Measurements from ENCODE around the gene GCNA.
A peak's percentile ranks its signal among the peaks of the same experiment; 100 is the strongest.

GCNA gene, protein sequence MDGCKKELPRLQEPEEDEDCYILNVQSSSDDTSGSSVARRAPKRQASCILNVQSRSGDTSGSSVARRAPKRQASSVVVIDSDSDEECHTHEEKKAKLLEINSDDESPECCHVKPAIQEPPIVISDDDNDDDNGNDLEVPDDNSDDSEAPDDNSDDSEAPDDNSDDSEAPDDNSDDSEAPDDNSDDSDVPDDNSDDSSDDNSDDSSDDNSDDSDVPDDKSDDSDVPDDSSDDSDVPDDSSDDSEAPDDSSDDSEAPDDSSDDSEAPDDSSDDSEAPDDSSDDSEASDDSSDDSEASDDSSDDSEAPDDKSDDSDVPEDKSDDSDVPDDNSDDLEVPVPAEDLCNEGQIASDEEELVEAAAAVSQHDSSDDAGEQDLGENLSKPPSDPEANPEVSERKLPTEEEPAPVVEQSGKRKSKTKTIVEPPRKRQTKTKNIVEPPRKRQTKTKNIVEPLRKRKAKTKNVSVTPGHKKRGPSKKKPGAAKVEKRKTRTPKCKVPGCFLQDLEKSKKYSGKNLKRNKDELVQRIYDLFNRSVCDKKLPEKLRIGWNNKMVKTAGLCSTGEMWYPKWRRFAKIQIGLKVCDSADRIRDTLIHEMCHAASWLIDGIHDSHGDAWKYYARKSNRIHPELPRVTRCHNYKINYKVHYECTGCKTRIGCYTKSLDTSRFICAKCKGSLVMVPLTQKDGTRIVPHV

DNA sequence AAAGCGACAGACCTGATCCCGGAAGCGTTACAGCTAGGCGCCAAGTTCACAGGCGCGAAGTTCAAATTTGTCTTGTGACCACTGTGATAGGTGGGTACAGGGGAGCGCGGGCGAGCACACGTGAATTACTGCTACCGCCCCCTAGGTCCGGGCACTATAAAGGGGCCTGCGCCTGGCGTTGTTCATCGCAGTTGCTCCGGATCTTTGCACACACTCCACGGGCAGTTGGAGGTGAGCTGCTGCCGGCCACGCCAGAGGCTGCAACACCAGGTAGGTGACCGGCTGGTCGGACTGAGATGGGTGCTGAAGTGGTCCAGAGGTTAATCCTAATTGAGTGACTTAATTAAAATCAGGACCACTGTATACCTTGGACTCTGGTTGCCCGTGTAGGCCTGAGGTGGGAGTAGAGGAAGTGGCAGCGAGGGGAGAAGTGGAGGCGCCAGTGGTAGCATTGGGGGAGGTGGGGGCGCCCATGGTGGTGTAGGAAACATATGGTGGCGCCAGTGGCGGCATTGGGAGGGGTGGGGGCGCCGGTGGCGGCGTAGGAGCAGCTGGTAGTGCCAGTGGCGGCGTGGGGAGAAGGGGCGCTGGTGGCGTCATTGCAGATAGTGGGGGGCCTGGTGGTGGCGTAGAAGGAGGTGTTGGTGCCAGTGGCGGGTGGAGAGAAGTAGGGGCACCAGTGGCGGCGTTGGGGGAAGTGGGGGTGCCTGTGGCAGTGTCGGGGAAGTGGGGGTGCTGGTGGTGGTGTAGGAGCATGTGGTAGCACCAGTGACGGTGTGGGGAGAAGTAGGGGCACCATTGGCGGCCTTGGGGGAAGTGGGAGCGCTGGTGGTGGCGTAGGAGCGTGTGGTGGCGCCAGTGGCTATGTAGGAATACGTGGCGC lies at the start of gene GCNA:
TSS of gene GCNA (plus strand) at position 185 of the 883 bp plus-strand sequence. CDS start 2,385 bp downstream, outside the sequence.
- DNase-seq: no peak

DNA sequence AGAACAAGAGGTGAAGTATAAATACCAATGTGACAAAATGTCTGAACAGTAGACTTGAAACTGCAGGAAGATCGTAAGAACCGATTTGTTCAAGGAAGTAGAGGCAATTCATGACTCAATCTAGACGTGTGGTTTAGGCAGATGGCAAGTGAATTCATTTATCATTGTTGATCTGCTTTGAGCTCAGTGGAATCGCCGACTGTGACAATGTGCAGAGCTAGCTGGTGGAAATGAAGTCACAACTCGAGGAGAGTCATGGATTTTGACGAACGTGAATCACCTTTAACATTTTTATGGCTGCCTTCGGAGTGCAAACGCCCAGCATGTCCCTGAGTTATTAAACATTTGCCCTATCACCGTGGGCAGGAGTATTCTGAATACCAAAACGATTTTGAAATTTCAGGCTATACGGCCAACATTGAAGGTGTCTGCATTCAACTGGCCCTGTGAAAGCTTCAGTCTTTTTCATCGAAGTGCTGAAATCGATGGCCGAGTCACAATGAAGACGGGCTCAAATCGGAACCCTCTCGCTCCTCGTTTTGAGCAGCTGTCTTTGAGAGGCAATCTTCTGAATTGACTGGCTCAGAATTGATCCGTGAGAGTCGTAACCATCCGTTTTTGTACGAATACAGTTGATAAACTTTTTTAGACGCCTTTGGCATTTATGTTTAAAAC lies 46.0 kb upstream of the GCNA start:
- peak; percentile 83 for DNase-seq

DNA sequence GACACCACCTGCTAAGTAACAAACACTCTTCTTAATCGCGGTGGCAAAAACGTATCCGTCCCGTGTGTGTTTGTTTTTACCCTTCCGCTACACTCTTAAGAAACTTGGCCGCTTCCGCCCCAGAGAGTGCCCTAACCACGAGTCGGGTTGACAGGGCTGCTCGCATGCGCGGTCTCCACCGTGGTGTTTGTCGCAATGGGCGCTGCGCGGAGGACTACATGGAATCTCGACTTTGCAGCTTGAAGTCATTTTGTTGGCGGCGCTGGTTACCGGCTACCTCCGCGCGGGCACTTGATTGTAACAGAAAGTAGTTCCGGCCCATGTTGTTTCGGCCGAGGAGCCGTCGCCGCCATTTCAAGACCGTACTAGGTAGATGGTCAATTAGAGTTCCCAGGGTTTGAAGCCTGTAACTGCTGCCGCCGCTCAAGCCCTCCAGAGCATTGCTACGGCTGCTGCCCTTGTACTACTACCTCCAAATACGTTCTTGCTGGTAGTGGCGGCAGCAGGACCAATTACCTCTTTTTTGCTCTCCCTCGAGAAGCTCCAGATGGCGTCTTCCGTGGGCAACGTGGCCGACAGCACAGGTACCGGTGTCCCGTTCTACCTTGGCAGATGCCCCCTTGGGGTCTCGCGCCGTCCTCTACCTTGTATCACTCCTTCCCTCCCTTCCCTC lies 45.3 kb upstream of the GCNA start, which contains the start of gene OGT:
TSS of gene OGT (plus strand) at position 352 of the 673 bp plus-strand sequence. CDS start at position 548, 196 bp downstream.
- DNase-seq: peak; percentile 97

DNA sequence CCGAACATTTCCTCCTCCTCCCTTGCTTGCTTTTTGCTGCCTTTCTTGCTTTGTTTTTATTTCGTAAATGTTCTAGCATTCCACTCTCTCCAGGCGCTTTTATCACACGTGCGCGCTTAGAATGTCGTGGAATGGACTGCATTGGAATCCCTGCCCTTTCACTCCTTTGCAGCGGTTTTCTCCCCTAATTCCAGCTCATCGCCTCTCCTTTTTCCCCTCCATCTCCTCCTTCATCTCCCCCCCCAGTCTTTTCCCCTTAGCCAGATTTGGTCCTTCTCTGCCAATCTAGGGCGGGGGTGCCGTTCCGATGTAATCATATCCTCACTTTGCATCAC lies 44.8 kb upstream of the GCNA start:
- DNase-seq: no peak

DNA sequence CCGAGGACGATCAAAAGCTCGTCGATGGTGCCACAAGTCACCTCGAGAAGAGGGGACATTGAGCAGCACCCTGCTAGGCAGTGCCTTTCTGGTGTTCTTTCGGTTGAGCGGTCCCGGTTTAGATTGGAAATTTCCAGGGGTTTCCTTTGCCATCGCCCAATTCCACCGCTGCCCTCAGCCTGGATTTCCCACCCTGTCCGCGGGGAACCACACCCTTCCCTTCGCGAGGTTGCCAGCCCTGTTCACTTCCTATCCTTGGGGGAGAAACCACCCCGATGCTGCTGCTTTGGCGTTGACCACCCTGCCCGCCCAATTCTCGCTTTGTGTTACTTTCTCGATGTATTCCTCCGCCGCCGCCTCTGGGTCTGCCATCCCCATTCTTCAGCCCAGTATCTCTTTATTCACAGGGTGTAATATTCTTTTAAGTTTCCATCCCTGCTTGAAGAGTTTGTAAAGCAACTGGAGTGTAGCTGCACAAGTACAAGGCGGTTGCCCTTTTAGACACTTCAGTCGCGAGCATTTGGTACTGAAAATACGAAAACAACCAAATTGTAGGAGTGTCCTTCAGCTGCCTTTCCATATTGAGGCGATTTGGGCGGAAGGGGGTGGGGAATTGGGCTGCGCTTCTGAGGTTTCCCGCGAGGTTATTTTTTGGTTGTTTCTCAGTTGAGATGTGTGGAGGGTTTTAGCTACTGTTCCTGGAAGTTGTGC lies 44.2 kb upstream of the GCNA start:
- peak; percentile 85 for DNase-seq

DNA sequence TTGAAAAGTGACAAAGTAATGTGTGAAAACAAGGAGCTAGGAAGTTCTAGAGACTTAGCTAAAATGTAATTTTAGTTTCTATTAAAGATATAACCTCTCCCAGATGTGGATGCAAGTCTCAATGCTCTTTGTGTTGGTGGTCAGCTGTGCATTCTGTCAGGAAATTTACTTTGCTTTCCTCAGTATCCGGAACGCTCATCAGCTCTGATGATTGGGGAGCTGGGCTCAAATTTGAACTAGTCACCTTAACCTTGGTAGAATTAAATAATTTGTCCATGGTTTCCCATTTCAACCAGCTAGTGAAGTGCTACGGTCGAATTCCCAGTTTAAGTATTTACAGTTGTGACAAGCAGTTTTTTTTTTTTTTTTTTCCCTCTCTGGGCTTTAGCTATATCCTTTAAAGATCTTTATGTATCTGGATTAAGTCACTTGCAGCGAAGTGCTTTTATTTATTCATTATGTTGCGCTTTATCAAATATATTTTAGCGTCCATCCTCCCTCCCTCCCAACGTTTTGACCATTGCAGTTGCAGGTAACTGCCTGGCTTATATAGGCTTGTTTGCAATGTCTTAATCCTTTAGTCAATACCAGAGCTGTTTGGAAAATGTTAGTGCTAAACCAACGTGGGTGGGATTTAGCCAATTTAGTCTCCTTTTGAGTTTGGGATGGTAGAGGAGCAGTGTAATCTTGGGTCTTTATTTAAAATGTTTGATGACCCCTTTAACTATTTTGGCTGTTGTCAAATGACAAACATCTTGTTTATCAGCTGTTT lies 43.3 kb upstream of the GCNA start:
- no peak for DNase-seq

DNA sequence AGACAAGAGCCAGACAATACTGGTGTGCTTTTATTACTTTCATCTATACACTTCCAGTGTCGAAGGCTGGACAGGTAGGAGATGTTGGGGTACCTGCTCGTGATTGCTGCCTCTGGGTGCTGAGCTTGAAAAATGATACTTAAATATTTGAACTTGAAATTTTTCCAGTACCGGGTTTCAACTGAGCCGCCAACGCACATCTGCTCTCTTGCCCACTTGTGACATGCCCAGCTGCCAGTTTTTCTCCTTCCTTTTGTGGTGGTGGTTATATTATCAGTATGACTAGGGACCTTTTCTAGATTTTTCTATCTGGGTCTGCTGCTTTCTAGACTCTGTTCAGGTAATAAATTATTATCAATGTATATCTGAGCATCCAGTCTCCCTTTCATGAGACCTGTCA lies 42.0 kb upstream of the GCNA start:
- DNase-seq: peak; percentile 75

DNA sequence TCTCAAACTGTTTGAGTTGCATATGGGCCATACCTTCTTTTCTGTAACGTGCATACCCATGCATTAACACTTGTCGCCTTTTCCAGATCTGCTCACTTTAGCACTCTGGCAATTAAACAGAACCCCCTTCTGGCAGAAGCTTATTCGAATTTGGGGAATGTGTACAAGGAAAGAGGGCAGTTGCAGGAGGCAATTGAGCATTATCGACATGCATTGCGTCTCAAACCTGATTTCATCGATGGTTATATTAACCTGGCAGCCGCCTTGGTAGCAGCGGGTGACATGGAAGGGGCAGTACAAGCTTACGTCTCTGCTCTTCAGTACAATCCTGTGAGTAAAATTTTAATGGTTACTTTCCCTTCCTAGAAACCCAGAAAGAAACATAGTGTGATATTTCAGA lies 40.5 kb upstream of the GCNA start:
- DNase-seq: no peak

DNA sequence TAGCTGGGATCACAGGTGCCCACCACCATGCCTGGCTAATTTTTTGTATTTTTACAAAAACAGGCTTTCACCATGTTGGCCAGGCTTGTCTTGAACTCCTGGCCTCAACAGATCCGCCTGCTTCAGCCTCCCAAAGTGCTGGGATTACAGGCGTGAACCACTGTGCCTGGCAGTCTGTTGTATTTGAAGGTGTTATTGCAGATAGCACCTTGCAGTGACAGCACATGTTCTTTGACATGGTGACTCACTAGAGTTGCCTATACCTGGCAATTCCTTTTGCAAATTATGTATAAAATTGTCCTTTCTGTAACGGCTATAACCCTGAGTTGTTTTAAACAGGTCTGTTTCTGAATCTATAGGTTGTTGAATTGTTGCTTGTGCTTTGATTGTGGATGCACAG lies 37.4 kb upstream of the GCNA start:
- DNase-seq: no peak

DNA sequence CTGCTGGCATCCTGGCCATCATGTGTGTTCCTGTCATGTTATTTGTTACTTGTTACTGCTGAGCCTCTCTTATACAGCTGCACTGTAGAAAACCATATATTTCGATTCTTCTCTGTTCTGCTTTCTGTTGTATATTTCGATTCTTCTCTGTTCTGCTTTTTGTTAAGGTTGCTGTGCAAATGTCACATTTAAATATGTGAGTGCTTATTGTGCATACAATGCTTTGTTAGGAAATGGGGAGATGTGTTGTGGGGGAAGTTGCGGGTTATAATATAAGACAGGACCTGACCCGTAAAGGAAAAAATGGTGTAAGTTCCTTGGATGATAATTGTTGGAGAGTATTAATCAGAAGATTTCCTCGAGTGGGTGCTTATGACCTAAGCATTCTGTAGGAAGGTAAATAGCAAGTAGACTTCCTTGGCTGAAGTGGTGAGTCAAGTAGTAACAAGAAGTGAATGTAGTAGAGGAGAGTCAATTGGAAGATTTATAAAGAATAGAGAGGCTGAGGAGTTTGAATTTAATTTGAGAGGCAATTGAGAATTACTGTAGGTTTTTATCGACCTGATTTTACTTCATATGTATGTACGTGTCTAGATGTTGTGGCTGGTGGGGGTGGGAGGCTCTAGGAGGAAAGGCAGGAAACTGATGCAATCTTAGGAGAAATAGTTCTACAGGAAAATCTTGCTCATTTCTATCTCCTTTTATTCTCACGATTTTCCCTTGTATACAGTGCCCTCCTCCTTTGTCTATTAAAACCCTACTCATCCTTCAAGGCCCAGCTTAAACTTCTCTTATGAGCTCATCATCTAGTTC lies 36.8 kb upstream of the GCNA start:
- peak; percentile 66 for DNase-seq

DNA sequence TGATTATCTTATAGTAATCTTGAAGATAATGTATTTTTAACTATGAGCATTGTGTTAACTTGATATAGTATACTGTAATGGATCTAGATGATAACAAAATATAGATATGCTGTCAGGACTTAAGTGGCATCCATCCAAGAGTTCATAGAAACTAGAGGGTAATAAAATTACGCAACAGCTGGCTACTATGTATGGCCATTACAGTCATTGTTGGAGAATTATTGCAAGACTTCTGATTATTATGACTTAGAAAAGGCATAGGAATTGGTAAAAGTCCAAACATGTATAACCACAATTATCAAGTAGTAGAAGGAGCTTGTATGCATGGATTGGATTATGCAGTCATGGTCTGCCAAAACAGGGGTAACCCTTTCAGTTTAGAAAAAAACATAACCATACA lies 35.8 kb upstream of the GCNA start:
- DNase-seq: no peak

DNA sequence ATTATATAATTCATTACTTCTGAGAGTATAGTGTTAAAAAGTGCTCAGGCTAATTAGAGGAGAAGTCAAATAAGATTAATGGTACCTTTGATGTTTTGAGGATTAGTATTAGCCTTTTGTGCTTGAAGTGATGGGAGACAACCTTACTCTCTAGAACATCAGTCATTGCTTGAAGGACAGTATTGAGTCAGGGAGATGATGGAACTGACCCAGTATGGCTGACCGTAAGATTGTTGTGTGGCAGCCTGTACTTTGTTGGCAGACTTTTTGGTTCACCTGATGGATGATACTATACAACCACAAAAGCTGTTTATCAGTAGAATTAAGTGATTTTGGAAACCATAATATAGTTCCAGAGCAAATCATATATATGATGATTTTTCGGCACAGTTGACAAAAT lies 35.4 kb upstream of the GCNA start:
- DNase-seq: no peak

DNA sequence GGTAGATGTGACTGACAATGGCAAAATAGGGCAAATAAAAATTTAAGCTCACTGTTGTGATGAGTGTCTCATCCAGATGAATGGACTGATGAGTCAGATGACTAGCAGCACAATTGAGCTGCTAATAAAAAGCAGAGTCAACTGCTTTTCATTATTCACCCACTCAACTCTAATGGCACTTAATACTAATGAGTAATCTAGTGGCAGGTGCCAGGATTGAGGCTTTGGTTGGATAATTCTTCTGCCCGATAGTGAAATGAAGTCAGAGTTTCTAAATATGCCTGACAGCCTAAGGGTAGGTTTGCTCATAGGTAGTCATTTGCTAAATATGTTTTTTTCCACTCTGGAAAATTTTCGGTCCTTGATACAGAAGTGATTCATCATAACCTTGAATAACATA lies 34.9 kb upstream of the GCNA start:
- no peak for DNase-seq

DNA sequence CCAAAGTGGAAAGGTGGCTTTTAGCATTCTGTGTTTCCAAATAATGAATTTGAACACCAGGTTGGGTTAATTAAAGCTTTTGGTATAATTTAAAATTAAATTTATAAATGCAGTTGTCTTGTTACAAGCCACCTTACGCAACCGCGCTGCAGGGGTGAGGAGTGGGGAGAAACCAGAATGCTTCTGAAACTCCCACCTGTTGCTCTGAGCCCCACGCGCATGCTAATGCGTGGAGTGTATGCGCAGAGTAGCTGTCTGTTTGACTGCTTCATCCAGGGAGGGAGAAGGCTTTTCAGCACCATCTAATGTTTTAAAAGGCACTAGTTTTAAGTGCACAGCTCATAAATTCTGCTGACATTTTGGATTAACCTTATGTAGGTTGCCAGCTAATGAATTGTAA lies 32.9 kb upstream of the GCNA start:
- DNase-seq: no peak

DNA sequence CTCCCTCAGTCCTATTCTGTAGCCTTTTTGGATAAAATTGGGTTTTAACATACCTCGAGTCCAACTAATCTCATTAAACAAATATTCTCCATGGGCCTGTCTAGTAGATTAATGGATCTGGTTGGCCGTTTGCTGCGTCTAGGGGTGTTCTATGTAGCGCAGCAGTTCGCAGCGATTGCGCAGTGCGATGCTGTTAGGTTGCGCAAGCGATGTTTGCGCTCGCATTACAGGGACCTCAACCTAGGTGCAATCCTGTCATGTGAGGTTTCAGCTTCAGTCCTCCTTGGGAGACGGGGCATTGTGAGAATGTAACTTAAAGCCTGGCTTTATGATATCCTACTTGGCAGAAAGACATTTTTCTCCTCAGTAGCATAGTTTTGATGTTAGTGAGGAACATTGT lies 31.4 kb upstream of the GCNA start:
- no peak for DNase-seq

DNA sequence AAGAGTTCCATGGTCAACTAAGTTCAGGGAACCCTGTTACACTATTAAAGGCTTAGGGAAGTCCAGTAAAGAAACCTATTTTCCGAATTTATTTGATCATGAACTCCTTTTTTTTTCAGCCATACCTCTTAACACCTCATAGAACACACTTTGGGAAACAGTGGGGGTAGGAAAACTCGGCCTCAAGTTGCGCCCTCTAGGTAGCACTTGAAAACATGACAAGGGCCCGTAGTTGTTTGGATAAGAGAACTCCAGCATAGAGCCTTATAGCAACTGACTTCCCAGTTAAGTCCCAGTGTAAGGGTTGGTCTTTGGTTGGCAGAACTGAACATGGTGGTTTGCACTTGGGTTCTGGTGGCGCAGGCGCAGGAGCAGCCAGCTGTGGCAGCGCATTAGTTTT lies 30.9 kb upstream of the GCNA start:
- DNase-seq: no peak

DNA sequence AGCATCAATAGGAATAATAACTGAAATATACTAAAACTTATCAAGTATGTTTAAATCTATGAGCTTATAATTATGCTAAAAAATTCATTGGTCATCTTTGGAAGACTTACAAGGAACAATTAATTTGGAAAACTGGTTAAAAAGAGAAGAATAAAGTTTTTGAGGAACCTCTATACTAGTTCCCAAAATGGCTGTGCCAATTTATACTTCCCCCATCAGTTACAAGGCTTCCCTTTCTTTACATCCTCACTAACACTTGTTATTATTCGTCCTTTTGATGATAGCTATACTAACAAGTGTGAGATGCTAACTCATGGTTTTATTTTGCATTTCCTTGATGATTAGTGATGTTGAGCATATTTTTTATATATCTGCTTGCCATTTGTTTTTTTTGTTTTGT lies 28.3 kb upstream of the GCNA start:
- no peak for DNase-seq

DNA sequence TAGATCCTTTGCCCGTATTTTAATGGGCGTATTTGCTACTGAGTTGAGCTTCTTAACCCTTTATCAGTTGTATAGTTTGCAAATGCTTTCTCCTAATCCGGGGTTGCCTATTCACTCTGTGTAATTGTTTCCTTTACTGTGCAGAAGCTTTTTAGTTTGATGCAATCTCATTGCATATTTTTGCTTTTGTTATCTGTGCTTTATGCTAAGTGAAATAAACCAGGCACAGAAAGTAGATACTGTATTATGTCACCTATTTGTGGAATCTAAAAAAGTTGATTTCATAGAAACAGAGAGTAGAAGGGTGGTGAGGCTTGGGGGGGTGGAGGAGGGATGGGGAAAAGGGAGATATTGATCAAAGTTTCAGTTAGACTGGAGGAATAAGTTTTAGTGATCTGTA lies 27.7 kb upstream of the GCNA start:
- DNase-seq: no peak

DNA sequence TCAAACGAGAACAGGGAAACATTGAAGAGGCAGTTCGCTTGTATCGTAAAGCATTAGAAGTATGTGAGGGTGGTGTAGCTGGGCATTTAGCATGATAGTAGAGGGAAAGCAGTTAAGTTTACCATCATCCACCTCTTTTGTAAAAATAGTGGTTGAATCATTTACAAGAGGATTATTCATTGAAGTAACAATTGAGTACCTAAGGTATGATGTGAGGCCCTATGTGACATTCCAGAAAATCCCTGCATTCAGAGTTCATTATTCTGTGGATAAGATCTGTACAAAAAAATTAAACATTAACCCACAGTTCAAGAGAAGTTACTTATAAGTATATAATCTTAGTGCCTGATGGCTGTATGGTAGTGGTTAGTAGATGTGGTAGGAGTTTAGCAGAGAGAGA lies 22.2 kb upstream of the GCNA start:
- no peak for DNase-seq

DNA sequence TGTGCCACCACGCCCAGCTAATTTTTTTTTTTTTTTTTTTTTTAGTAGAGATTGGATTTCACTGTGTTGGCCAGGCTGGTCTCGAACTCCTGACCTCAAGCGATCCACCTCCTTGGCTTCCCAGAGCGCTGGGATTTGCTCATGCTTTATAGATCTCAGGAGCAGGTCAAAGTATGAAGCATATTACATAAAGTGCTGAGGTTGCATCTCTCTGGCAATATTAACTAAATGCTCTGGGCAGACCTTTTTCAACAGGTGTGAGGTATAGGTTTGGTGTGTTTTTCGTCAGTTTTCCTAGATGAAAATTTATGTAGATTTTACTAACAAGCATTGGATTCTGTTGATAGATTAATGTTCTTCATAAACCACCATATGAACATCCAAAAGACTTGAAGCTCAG lies 19.3 kb upstream of the GCNA start:
- DNase-seq: no peak

Measured in activated effector memory CD4-positive, alpha-beta T cell treated with anti-CD3 and anti-CD28 coated beads, Interleukin-2, amount 50 U/mL, for 16 hours (primary cell).